CD4-positive, alpha-beta T cell (primary cell): ENCODE measurements around the gene PIMREG. TPM values are rescaled to one million over a fixed set of nuclear protein-coding genes. Genes with fewer than 3 reads are reported as not detected.
A peak's percentile ranks its signal among the peaks of the same experiment; 100 is the strongest.

ENCODE experiments used
- ATAC-seq: fragments of 200-7000 bp; cut with Tn5 transposase; one replicate; pipeline ENCODE4 v1.10.0; 2022; ENCODE audit warnings: mild to moderate bottlenecking; ENCODE audit not compliant: poor library complexity
- CTCF ChIA-PET: fragments of 350-600 bp; sonication (Branson Sonifier 250); formaldehyde crosslinking; loops from one replicate; lab custom pipeline; 2021; ENCODE audit warnings: antibody characterized with exemption, inconsistent platforms; lab: Charles Lee
- POLR2A ChIA-PET: fragments of 350-600 bp; sonication (Branson Sonifier 250); formaldehyde crosslinking; loops from one replicate; lab custom pipeline; 2021; ENCODE audit warnings: antibody characterized with exemption, inconsistent platforms; lab: Charles Lee
- DNase-seq, 14 experiments: peaks; one replicate each; pipeline ENCODE4 v3.0.0-alpha.2; 2013 to 2020; ENCODE audit warnings: mixed read lengths in 2 of 14
- H3K27ac ChIP-seq, 2 donors: one replicate each; pipeline versions ENCODE4 v1.5.1 to v1.7.0; 2013; ENCODE audit warnings: low read length in 2 of 2, low read depth in 1 of 2, mild to moderate bottlenecking in 1 of 2
- H3K27me3 ChIP-seq, 2 experiments: 1 replicate in 1 of 2; 2 replicates in 1 of 2; pipeline versions ENCODE4 v1.6.1 to v1.7.0; 2013; ENCODE audit warnings: low read length in 2 of 2, control low read depth in 1 of 2, mild to moderate bottlenecking in 1 of 2, moderate library complexity in 1 of 2; ENCODE audit not compliant: insufficient read depth in 2 of 2, control insufficient read depth in 1 of 2
- H3K36me3 ChIP-seq: one replicate; pipeline ENCODE4 v1.6.1; 2013; ENCODE audit warnings: low read length, control low read depth; ENCODE audit not compliant: insufficient read depth
- H3K4me1 ChIP-seq: one replicate; pipeline ENCODE4 v1.6.1; 2013; ENCODE audit warnings: low read length, control low read depth; ENCODE audit not compliant: insufficient read depth
- H3K4me3 ChIP-seq: one replicate; pipeline ENCODE4 v1.5.1; 2013; ENCODE audit warnings: mild to moderate bottlenecking, low read length, moderate library complexity
- H3K9me3 ChIP-seq, 2 experiments: 1 replicate in 1 of 2; 2 replicates in 1 of 2; pipeline versions ENCODE4 v1.6.1 to v1.7.0; 2013; ENCODE audit warnings: low read length in 2 of 2, mild to moderate bottlenecking in 2 of 2, control low read depth in 1 of 2, moderate library complexity in 1 of 2; ENCODE audit not compliant: control insufficient read depth in 1 of 2, insufficient read depth in 1 of 2
- H3K27ac Mint-ChIP-seq: one replicate; pipeline ENCODE4 v1.8.0; 2020; ENCODE audit warnings: mixed read lengths
- H3K27me3 Mint-ChIP-seq: one replicate; pipeline ENCODE4 v1.8.0; 2021; ENCODE audit warnings: mixed read lengths
- H3K36me3 Mint-ChIP-seq: one replicate; pipeline ENCODE4 v1.8.0; 2021; ENCODE audit warnings: low read depth, mixed read lengths
- H3K4me1 Mint-ChIP-seq: one replicate; pipeline ENCODE4 v1.8.0; 2021; ENCODE audit warnings: low read depth, mixed read lengths
- H3K4me3 Mint-ChIP-seq: one replicate; pipeline ENCODE4 v1.8.0; 2020; ENCODE audit warnings: mild to moderate bottlenecking, mixed read lengths
- H3K9me3 Mint-ChIP-seq: one replicate; pipeline ENCODE4 v1.8.0; 2020; ENCODE audit warnings: mixed read lengths
- CTCF ChIP-seq: fragments of 200-600 bp; IDR thresholded peaks from one replicate; pipeline ENCODE4 v1.8.0; 2022; ENCODE audit warnings: antibody characterized with exemption, mild to moderate bottlenecking
- intact Hi-C, 2 experiments: fragments of 100-400 bp; cut with DNase I in 1 of 2; cut with micrococcal nuclease in 1 of 2; formaldehyde crosslinking; loops; one replicate each; pipeline versions ENCODE4 v1.15.1 to v1.9.0; 2023 to 2025; cut with DNase I, micrococcal nuclease
- total RNA-seq, 174 experiments: library from RNA in 2 of 174; stranded (reverse) in 2 of 174; gene quantifications; one replicate each; pipeline ENCODE4 v1.2.3 and lab custom pipeline; 2021 to 2026

The PIMREG gene
- total RNA-seq, 2 experiments from 2014 or later, result not detected

DNA sequence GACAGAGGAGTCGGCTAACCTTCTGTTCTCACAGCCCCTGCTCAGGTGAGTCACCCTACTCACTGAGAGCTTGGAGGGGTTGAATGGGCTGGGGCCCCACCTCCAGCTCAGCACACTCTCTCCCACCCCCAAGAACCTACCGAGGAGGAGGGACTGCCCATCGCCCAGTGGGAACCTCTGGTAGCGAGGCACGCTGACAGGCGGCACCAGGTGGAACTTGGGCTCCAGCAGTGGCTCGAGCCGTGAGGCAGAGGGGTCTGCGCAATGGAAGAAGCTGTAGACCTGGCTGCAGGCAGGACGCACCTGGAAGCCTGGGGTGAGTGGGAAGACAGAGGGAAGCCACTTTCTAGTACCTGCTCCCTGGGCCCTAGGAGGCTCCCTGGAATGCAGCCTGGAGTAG is 28.3 kb downstream of the PIMREG start:
- POLR2A ChIA-PET, result interaction anchor here (1.0 to 1.3 kb wide), 2 partner anchors 169 to 178 kb away, joined by 3 read pairs; partner anchors contain the start of genes MED31 and TXNDC17
- Mint-ChIP-seq H3K36me3 (no peaks in the 10 kb centered on the region), H3K4me3 (no peak overlapping the region), H3K27me3 (no peaks in the 10 kb centered on the region), H3K4me1 (no peaks in the 10 kb centered on the region), H3K9me3 (no peaks in the 10 kb centered on the region), H3K27ac (no peak overlapping the region)
- CTCF ChIA-PET, result interaction anchor here (0.7 to 2.1 kb wide), 10 partner anchors 8 to 532 kb away, joined by 3 to 11 read pairs (median 5); no protein-coding TSS in a partner anchor
- Histone ChIP-seq H3K9me3 (no peaks in the 10 kb centered on the region), H3K27ac (no peak overlapping the region), H3K27me3 (no peaks in the 10 kb centered on the region), H3K4me1 (peaks cover 6% of the 10 kb centered on the region), H3K4me3 (no peak overlapping the region), H3K36me3 (no peaks in the 10 kb centered on the region)
- intact Hi-C loops, result loop anchor here (2.0 to 10.0 kb wide), 4 partner anchors 170 to 532 kb away; partner anchors contain the start of genes KIAA0753 (in 1 of the 2) and TXNDC17 (in 1 of the 2)
- ATAC-seq (no peak), DNase-seq (no peak)
- no peak for TF ChIP-seq CTCF

- Histone ChIP-seq H3K4me3 (no peak overlapping the region), H3K9me3 (no peaks in the 10 kb centered on the region), H3K27ac (no peak overlapping the region), H3K27me3 (no peaks in the 10 kb centered on the region), H3K36me3 (no peaks in the 10 kb centered on the region), H3K4me1 (peaks cover 6% of the 10 kb centered on the region)
- ChIA-PET POLR2A (interaction anchor here (1.0 to 1.3 kb wide), 2 partner anchors 168 to 178 kb away, joined by 3 read pairs; partner anchors contain the start of genes MED31 and TXNDC17), CTCF (interaction anchor here (0.6 to 2.1 kb wide), 12 partner anchors 9 to 883 kb away, joined by 3 to 11 read pairs (median 4); no protein-coding TSS in a partner anchor)
- peak; percentile 93 for TF ChIP-seq CTCF
- Mint-ChIP-seq H3K4me1 (no peaks in the 10 kb centered on the region), H3K9me3 (no peaks in the 10 kb centered on the region), H3K27ac (no peak overlapping the region), H3K4me3 (no peak overlapping the region), H3K36me3 (no peaks in the 10 kb centered on the region), H3K27me3 (no peaks in the 10 kb centered on the region)
- DNase-seq, result peak; percentile 38 to 77 (median 57)
- intact Hi-C loops, result loop anchor here (2.0 to 10.0 kb wide), 4 partner anchors 169 to 532 kb away; partner anchors contain the start of genes KIAA0753 (in 1 of the 2) and TXNDC17 (in 1 of the 2)
- ATAC-seq, result peak; percentile 71
These were observed 29.0 kb downstream of the PIMREG start for GRCh38 chr17:6473128-6473767.

GRCh38 chr17:6474376-6474775 is 30.1 kb downstream of the PIMREG start:
- no peak overlapping the region for H3K4me3 Mint-ChIP-seq
- no peaks in the 10 kb centered on the region for H3K27me3 Mint-ChIP-seq
- no peak overlapping the region for H3K27ac Mint-ChIP-seq
- POLR2A ChIA-PET, result no interaction called here
- Histone ChIP-seq H3K27me3 (no peaks in the 10 kb centered on the region), H3K4me3 (no peak overlapping the region), H3K36me3 (no peaks in the 10 kb centered on the region), H3K9me3 (no peaks in the 10 kb centered on the region), H3K27ac (no peak overlapping the region), H3K4me1 (peaks cover 6% of the 10 kb centered on the region)
- H3K4me1 Mint-ChIP-seq, result no peaks in the 10 kb centered on the region
- TF ChIP-seq CTCF, result no peak
- intact Hi-C loops, result loop anchor here (5.0 to 10.0 kb wide), 2 partner anchors 168 to 530 kb away; partner anchors contain the start of genes KIAA0753 (in 1 of the 2) and TXNDC17 (in 1 of the 2)
- no peaks in the 10 kb centered on the region for H3K9me3 Mint-ChIP-seq
- no peaks in the 10 kb centered on the region for H3K36me3 Mint-ChIP-seq
- CTCF ChIA-PET, result no interaction called here
- ATAC-seq, result no peak
- no peak for DNase-seq
